Esophagus squamous epithelium (tissue), 5 donors: ENCODE measurements around the gene DENND6B. TPM values are rescaled to one million over a fixed set of nuclear protein-coding genes. Genes with fewer than 3 reads are reported as not detected.
A peak's percentile ranks its signal among the peaks of the same experiment; 100 is the strongest.

Experiments
- DNase-seq: peaks from one replicate; lab custom pipeline; 2025; lab: John Stamatoyannopoulos, UW
- H3K27ac ChIP-seq, 4 donors: fragments of 200-600 bp; sonication (generic); one replicate each; pipeline ENCODE4 v1.5.1; 2016 to 2019; ENCODE audit warnings: mild to moderate bottlenecking in 1 of 4
- H3K27me3 ChIP-seq, 4 donors: fragments of 200-600 bp; sonication (generic); 1 replicate in 3 of 4; 2 replicates in 1 of 4; pipeline versions ENCODE4 v1.5.1 to v1.6.0; 2017 to 2021; ENCODE audit warnings: antibody characterized with exemption in 1 of 4
- H3K36me3 ChIP-seq, 3 donors: fragments of 200-600 bp; sonication (generic); one replicate each; pipeline ENCODE4 v1.5.1; 2016 to 2019
- H3K4me1 ChIP-seq, 3 donors: fragments of 200-600 bp; sonication (generic); one replicate each; pipeline ENCODE4 v1.5.1; 2017 to 2019
- H3K4me3 ChIP-seq, 4 donors: fragments of 200-600 bp; sonication (generic); 1 replicate in 3 of 4; 2 replicates in 1 of 4; pipeline ENCODE4 v1.5.1; 2016 to 2019; ENCODE audit warnings: mild to moderate bottlenecking in 2 of 4, moderate library complexity in 1 of 4
- H3K9me3 ChIP-seq, 3 donors: fragments of 200-600 bp; sonication (generic); one replicate each; pipeline ENCODE4 v1.5.1; 2016 to 2019
- POLR2A ChIP-seq, 4 donors: fragments of 450-650 bp; IDR thresholded peaks; one replicate each; pipeline ENCODE4 v1.6.1; 2017; ENCODE audit warnings: antibody characterized with exemption in 4 of 4, mild to moderate bottlenecking in 4 of 4, moderate library complexity in 3 of 4
- WGBS, 2 donors: methylation state at CpG; one replicate each; pipeline ENCODE4 v1.1.5; 2018; 5-methylcytosine and 5-hydroxymethylcytosine counted together
- intact Hi-C: fragments of 100-400 bp; cut with DNase I; formaldehyde crosslinking; loops from one replicate; pipeline ENCODE4 v1.15.0; 2022
- total RNA-seq, 4 donors: library from RNA; depleted of rRNA; stranded (reverse); fragments of >200 nt; gene quantifications; one replicate each; pipeline ENCODE4 v1.1.0, GENCODE V29; 2016
- TF ChIP-seq, protein P1 (sequence below), 6 experiments: fragments of 450-650 bp in 4 of 6; fragments of 200-600 bp in 2 of 6; sonication (generic) in 2 of 6; IDR thresholded peaks; one replicate each; pipeline ENCODE4 v1.5.1; 2016 to 2019; ENCODE audit warnings: antibody characterized with exemption in 6 of 6, mild to moderate bottlenecking in 4 of 6, moderate library complexity in 4 of 6
- donor health status: DM: yes; HTN: yes; CAD: no.

The DENND6B gene
- total RNA-seq, 4 donors from 2014 or later: 0.88 to 3.6 (median 2.9) TPM

DNA sequence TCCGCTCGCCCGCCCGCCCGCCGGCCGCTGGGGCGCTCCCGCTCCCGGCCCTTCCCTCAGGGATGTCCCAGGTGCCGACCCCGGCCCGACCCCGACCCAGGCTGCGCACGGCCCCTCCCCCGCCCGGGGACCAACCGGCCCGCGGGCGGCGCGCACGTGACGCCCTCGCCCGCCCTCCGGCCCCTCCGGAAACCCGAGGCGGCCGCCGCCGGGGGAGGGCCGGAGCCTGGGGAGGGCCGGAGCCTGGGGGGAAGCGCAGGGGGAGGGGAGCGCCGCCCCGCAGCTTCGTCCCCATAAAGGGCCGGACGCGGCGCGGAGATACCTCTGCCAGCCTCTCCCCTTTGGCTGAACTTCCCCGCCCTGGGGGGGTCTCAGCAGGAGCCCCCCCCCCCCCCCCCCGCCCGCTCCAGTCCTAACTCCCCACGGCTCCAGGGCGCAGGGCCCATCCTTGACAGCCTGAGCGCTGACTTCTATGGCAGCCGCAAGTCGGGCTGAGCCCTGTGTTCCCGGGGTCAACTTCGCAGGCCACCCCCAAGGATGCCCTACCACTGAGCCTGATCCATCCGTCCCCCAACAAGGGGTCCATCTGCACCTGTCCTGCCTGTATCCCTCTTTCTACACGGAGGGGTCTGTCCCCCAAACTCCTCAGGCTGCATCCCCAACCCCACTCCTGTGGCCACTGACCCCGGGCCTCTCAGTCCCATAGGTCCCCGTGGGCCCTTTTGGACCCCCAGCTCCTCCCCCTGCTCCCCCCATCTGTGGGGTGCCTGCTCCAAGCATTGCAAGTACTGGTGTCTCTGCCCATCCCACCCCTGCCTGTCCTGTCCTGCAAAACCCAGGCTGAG is 65.0 kb downstream of the DENND6B start, which contains the start of gene MAPK12:
TSS of gene MAPK12 (minus strand) at position 69 of the 845 bp plus-strand sequence. CDS start 174 bp downstream, outside the sequence.
- 17% methylated on average over 2 of the region's 61 CpGs; no CpG with 5 or more reads in 1 of the 2 donors for WGBS, 2 donors
- no peak for DNase-seq
- Histone ChIP-seq H3K36me3 (no peaks in the 10 kb centered on the region), H3K27ac (peak within 1 kb of the TSS; percentile 39 to 81 (median 65)), H3K4me1 (peaks cover 17 to 35% (median 20%) of the 10 kb centered on the region in 3 donors), H3K27me3 (peaks cover 0 to 67% (median 0%) of the 10 kb centered on the region in 4 donors), H3K9me3 (no peaks in the 10 kb centered on the region), H3K4me3 (peak within 1 kb of the TSS; percentile 31 to 77 (median 51))
- intact Hi-C loops: no loop called here
- TF ChIP-seq POLR2A (IDR thresholded peaks at IDR 0.05): no peak
- TF ChIP-seq, protein P1, sequence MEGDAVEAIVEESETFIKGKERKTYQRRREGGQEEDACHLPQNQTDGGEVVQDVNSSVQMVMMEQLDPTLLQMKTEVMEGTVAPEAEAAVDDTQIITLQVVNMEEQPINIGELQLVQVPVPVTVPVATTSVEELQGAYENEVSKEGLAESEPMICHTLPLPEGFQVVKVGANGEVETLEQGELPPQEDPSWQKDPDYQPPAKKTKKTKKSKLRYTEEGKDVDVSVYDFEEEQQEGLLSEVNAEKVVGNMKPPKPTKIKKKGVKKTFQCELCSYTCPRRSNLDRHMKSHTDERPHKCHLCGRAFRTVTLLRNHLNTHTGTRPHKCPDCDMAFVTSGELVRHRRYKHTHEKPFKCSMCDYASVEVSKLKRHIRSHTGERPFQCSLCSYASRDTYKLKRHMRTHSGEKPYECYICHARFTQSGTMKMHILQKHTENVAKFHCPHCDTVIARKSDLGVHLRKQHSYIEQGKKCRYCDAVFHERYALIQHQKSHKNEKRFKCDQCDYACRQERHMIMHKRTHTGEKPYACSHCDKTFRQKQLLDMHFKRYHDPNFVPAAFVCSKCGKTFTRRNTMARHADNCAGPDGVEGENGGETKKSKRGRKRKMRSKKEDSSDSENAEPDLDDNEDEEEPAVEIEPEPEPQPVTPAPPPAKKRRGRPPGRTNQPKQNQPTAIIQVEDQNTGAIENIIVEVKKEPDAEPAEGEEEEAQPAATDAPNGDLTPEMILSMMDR (IDR thresholded peaks at IDR 0.05): no peak

DNA sequence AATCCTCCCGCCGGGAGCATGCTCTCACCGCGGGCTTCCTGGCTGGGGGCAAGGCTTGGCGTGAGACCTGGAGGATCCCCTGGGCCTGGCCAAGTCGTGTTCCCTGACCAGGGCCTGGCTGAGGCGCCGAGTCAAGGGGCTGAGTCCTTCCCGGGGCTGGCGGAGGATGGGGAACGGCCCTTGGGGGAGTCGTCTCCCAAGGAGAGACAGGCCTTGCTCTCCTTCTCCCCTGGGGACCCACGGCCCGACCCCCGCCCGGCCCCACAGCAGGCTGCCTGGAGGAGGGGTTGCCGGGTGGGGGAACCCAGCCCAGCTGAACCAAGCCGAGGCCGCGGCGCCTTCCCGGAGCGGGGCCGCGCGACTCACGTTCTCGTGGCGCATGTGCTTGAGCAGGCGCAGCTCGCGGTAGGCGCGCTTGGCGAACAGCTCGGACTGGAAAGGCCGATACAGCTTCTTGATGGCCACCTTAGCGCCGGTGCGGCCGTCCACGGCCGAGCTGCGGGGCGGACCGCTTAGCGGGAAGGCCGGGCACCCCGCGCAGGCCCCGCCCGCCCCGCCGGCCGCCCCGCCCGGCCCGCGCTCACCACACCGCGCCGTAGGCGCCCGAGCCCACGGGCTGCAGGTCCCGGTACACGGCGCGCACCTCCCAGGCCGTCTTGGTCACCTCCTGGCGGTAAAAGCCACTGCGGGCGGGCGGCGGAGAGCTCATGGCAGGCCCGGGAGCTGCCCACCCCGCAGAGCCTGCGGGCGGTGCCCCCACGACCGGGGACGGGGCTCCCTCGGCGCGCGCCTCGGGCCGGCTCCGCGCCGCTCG is 65.8 kb downstream of the DENND6B start:
- no peak for DNase-seq
- TF ChIP-seq, protein P1 (IDR thresholded peaks at IDR 0.05): no peak
- TF ChIP-seq POLR2A (IDR thresholded peaks at IDR 0.05): no peak
- Histone ChIP-seq H3K27me3 (peaks cover 0 to 69% (median 0%) of the 10 kb centered on the region in 4 donors), H3K27ac (peak overlapping the region; percentile 39 to 81 (median 65)), H3K36me3 (no peaks in the 10 kb centered on the region), H3K4me1 (peaks cover 17 to 35% (median 19%) of the 10 kb centered on the region in 3 donors), H3K9me3 (no peaks in the 10 kb centered on the region), H3K4me3 (peak overlapping the region; percentile 31 to 77 (median 51))
- intact Hi-C loops: no loop called here
- WGBS, 2 donors: 0% methylated on average over 10 of the region's 92 CpGs; no CpG with 5 or more reads in 1 of the 2 donors

DNA sequence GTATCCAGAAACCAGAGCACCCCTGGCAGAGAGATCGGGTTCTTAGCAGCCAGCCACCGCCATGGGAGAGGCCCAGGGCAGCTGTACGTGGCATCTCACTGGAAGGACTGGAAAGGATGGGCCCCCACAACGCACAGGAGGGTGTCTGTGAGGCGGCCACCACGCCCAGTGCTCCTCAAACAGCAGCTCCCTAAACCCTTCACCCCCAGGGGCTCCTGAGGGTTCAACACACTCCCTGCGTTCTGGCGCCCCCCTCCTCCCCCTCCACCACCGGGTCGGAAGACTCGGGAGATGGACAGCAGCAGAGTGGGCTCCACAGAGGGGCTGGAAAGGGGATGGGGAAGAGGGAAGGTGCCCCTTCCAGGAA is 66.4 kb downstream of the DENND6B start:
- Histone ChIP-seq H3K9me3 (no peaks in the 10 kb centered on the region), H3K36me3 (no peaks in the 10 kb centered on the region), H3K27me3 (peaks cover 0 to 69% (median 0%) of the 10 kb centered on the region in 4 donors), H3K4me3 (peak overlapping the region; percentile 31 to 77 (median 51)), H3K27ac (peak overlapping the region in 2 of 4 donors; percentile 73 to 81), H3K4me1 (peaks cover 17 to 35% (median 19%) of the 10 kb centered on the region in 3 donors)
- TF ChIP-seq, protein P1 (IDR thresholded peaks at IDR 0.05): no peak
- no peak for TF ChIP-seq POLR2A (IDR thresholded peaks at IDR 0.05)
- DNase-seq: no peak
- WGBS, 2 donors: 21% methylated on average over 9 of the region's 11 CpGs; no CpG with 5 or more reads in 1 of the 2 donors
- intact Hi-C loops: no loop called here

DNA sequence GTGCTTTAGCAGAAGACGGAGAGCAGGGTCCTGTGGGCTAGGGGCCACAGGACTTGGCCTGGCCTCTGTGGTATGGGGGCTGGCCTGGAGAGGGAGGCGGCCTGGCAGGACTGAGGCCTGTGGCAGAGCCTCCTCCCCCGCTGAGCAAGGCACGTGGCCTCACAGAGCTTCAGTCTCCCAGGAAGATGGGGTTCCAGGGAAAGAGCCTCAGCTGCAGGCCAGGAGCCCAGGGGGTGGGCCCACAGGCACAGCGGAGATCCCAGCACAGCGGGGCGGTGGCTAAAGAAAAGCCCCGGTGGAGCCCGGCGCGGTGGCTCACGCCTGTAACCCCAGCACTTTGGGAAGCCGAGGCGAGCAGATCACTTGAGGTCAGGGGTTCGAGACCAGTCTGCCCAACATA is 67.5 kb downstream of the DENND6B start:
- DNase-seq: no peak
- intact Hi-C loops: no loop called here
- no peaks in the 10 kb centered on the region for H3K9me3 ChIP-seq
- H3K4me3 ChIP-seq: no peak overlapping the region
- no peak overlapping the region for H3K27ac ChIP-seq
- TF ChIP-seq, protein P1 (IDR thresholded peaks at IDR 0.05): no peak
- no peak for TF ChIP-seq POLR2A (IDR thresholded peaks at IDR 0.05)
- WGBS, 2 donors: 79 to 86% methylated on average over 5 to 11 of the region's 15 CpGs
- no peaks in the 10 kb centered on the region for H3K36me3 ChIP-seq
- peaks cover 17 to 35% (median 19%) of the 10 kb centered on the region in 3 donors for H3K4me1 ChIP-seq
- H3K27me3 ChIP-seq: peaks cover 0 to 69% (median 0%) of the 10 kb centered on the region in 4 donors

Other genes with a start within 250 kb of the DENND6B start
- under 1 TPM in 2 of 4 donors, not detected in 2; under 0.01 to 0.70 TPM for gene MLC1, start 241.6 kb downstream of the DENND6B start, total RNA-seq
- gene MOV10L1, start 237.0 kb downstream of the DENND6B start, total RNA-seq: under 1 TPM in 3 of 4 donors, not detected in 1; 0.06 to 0.57 (median 0.13) TPM
- gene PANX2, start 156.3 kb downstream of the DENND6B start, total RNA-seq: 1 to 10 TPM; 1.6 to 4.5 (median 3.4) TPM
- gene TRABD, start 141.1 kb downstream of the DENND6B start, total RNA-seq: 10 to 100 TPM; 39.3 to 55.1 (median 45.8) TPM
- 10 to 100 TPM; 23.9 to 36.3 (median 27.0) TPM for gene SELENOO, start 126.0 kb downstream of the DENND6B start, total RNA-seq
- gene TUBGCP6, start 82.0 kb downstream of the DENND6B start, total RNA-seq: 10 to 100 TPM; 20.3 to 44.3 (median 32.2) TPM
- 10 to 100 TPM; 18.2 to 46.3 (median 35.6) TPM for gene HDAC10, start 75.7 kb downstream of the DENND6B start, total RNA-seq
- gene MAPK12, start 65.3 kb downstream of the DENND6B start, total RNA-seq: 1 to 10 TPM in 3 of 4 donors, under 1 TPM in 1; 0.19 to 6.9 (median 2.3) TPM
- 1 to 10 TPM; 2.4 to 5.7 (median 3.5) TPM for gene MAPK11, start 56.6 kb downstream of the DENND6B start, total RNA-seq
- 100 to 1,000 TPM in 3 of 4 donors, 10 to 100 TPM in 1; 80.9 to 231 (median 129) TPM for gene PLXNB2, start 19.4 kb downstream of the DENND6B start, total RNA-seq
- gene PPP6R2, start 16.3 kb upstream of the DENND6B start, total RNA-seq: 10 to 100 TPM; 35.6 to 50.8 (median 45.6) TPM
- 10 to 100 TPM; 38.3 to 92.0 (median 63.4) TPM for gene SBF1, start 148.0 kb upstream of the DENND6B start, total RNA-seq
- 1 to 10 TPM in 2 of 4 donors, under 1 TPM in 2; under 0.01 to 1.9 (median 0.89) TPM for gene ADM2, start 154.5 kb upstream of the DENND6B start, total RNA-seq
- gene MIOX, start 159.8 kb upstream of the DENND6B start, total RNA-seq: not detected
- gene LMF2, start 180.7 kb upstream of the DENND6B start, total RNA-seq: 10 to 100 TPM; 35.4 to 65.0 (median 46.2) TPM
- gene NCAPH2, start 181.2 kb upstream of the DENND6B start, total RNA-seq: 10 to 100 TPM; 30.2 to 42.6 (median 38.5) TPM
- 10 to 100 TPM in 1 of 4 donors, 1 to 10 TPM in 3; 5.1 to 14.9 (median 6.7) TPM for gene SCO2, start 198.6 kb upstream of the DENND6B start, total RNA-seq
- gene TYMP, start 203.0 kb upstream of the DENND6B start, total RNA-seq: 100 to 1,000 TPM in 2 of 4 donors, 10 to 100 TPM in 2; 86.0 to 281 (median 137) TPM
- gene KLHDC7B, start 218.9 kb upstream of the DENND6B start, total RNA-seq: under 1 TPM; 0.26 to 0.53 (median 0.40) TPM
- gene SYCE3, start 235.9 kb upstream of the DENND6B start, total RNA-seq: 1 to 10 TPM in 1 of 4 donors, not detected in 3; 1.8 TPM